ENCODE data around the gene TIRAP. TPM values are rescaled to one million over a fixed set of nuclear protein-coding genes. Genes with fewer than 3 reads are reported as not detected.

The TIRAP gene
- total and polyA plus RNA-seq, 9 of the 15 experiments (the other 6 are each of a cell fraction or from before 2014, with no cell fraction given), result 0.60 to 8.7 (median 3.7) TPM

GRCh38 chr11:126284829-126285228 is 1.9 kb downstream of the TIRAP start (continued):
- TF ChIP-seq ZNF740 (CRISPR knock-in tag; IDR thresholded peaks at IDR 0.05) (no peak), ZNF740 (tag; IDR thresholded peaks at IDR 0.05) (no peak), L3MBTL2 (IDR thresholded peaks at IDR 0.05) (no peak), NKRF (IDR thresholded peaks at IDR 0.05; ENCODE audit: borderline replicate concordance) (no peak), GTF3C2 (IDR thresholded peaks at IDR 0.05; ENCODE audit: borderline replicate concordance, extremely low read depth, insufficient read length) (no peak), DPF2 (IDR thresholded peaks at IDR 0.05) (peak; percentile 59; the same call in 1 of the 2 replicates), ZNF764 (CRISPR knock-in tag; IDR thresholded peaks at IDR 0.05; ENCODE audit: low read depth) (no peak), TAF1 (IDR thresholded peaks at IDR 0.05; ENCODE audit: control insufficient read depth, extremely low read depth, insufficient read depth, low read length, severe bottlenecking) (no peak), FOXA1 (IDR thresholded peaks at IDR 0.05; ENCODE audit: borderline replicate concordance) (no peak), CBX3 (IDR thresholded peaks at IDR 0.05; ENCODE audit: borderline replicate concordance in 1 of 2, low read length in 2 of 2) (no peak), SPI1 (IDR thresholded peaks at IDR 0.05; ENCODE audit: borderline replicate concordance, low read depth, low read length) (no peak), PHF20 (IDR thresholded peaks at IDR 0.05; ENCODE audit: partially characterized antibody) (no peak), ZNF324 (CRISPR knock-in tag; IDR thresholded peaks at IDR 0.05) (no peak), CSDE1 (IDR thresholded peaks at IDR 0.05) (no peak), ZNF449 (CRISPR knock-in tag; IDR thresholded peaks at IDR 0.05) (no peak), PHF8 (IDR thresholded peaks at IDR 0.05; ENCODE audit: borderline replicate concordance, low read length) (no peak), NR2C2 (CRISPR knock-in tag; IDR thresholded peaks at IDR 0.05) (no peak), NR2C2 (tag; IDR thresholded peaks at IDR 0.05) (no peak), JUND (IDR thresholded peaks at IDR 0.05; ENCODE audit: borderline replicate concordance, low read depth, low read length) (peak; percentile 79), JUND (tag; IDR thresholded peaks at IDR 0.05; ENCODE audit: borderline replicate concordance, low read depth, low read length) (peak; percentile 74; the same call in 1 of the 3 replicates), TGIF2 (CRISPR knock-in tag; IDR thresholded peaks at IDR 0.05) (no peak), NFE2 (IDR thresholded peaks at IDR 0.05; ENCODE audit: low read depth) (peak; percentile 15; the same call in 1 of the 2 replicates), GTF2E2 (tag; IDR thresholded peaks at IDR 0.05) (no peak)

Data from K562 (cell line).